ENCODE data around the gene B3GAT2. TPM values are rescaled to one million over a fixed set of nuclear protein-coding genes. Genes with fewer than 3 reads are reported as not detected.

Gene B3GAT2
- total and polyA plus RNA-seq, 2 experiments from 2014 or later = 0.17 to 0.82 TPM

DNA sequence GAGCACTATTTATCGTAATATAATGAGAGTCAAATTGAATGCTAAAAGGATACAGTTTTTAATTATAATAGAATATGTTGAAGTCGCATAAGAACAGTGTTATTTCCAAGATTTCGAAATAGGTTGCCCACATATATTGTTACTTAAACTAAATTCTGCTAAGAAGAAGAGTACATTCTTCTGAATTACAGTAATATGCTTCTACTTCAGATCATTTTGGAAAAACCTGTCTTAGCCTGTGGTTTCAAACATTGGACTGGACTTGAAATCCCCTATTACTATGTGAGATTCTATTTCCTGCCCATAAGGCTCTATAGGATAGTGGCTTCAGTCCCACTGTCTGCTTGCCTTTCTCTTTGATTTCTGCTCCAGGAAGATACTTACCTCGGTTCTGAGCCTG is 137.2 kb downstream of the B3GAT2 start:
- no peak for DNase-seq (ENCODE audit: low spot score)
- TF ChIP-seq EZH2 (IDR thresholded peaks at IDR 0.05; ENCODE audit: borderline replicate concordance) = no peak
- TF ChIP-seq EZH2phosphoT487 (IDR thresholded peaks at IDR 0.05; ENCODE audit: low read depth, severe bottlenecking, unreplicated experiment) = no peak
- TF ChIP-seq, protein P1, sequence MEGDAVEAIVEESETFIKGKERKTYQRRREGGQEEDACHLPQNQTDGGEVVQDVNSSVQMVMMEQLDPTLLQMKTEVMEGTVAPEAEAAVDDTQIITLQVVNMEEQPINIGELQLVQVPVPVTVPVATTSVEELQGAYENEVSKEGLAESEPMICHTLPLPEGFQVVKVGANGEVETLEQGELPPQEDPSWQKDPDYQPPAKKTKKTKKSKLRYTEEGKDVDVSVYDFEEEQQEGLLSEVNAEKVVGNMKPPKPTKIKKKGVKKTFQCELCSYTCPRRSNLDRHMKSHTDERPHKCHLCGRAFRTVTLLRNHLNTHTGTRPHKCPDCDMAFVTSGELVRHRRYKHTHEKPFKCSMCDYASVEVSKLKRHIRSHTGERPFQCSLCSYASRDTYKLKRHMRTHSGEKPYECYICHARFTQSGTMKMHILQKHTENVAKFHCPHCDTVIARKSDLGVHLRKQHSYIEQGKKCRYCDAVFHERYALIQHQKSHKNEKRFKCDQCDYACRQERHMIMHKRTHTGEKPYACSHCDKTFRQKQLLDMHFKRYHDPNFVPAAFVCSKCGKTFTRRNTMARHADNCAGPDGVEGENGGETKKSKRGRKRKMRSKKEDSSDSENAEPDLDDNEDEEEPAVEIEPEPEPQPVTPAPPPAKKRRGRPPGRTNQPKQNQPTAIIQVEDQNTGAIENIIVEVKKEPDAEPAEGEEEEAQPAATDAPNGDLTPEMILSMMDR (IDR thresholded peaks at IDR 0.05; ENCODE audit: poor library complexity) = no peak
- no peak overlapping the region for H3K4me3 ChIP-seq
- WGBS (ENCODE audit: low lambda C conversion rate, missing lambda C conversion rate) = 98% methylated on average over 4 of the region's 4 CpGs
- no peaks in the 10 kb centered on the region for H3K4me1 ChIP-seq (ENCODE audit: insufficient read depth)
- no peak overlapping the region for H3K27ac ChIP-seq
- H2AFZ ChIP-seq = no peak overlapping the region
- H3K79me2 ChIP-seq = no peaks in the 10 kb centered on the region
- H3K9me3 ChIP-seq (ENCODE audit: low read depth) = no peaks in the 10 kb centered on the region
- no peaks in the 10 kb centered on the region for H3K27me3 ChIP-seq
- H3K4me2 ChIP-seq = no peak overlapping the region
- H3K36me3 ChIP-seq (replicated peaks; ENCODE audit: insufficient read depth, low read depth) = no peaks in the 10 kb centered on the region
- H4K20me1 ChIP-seq (ENCODE audit: insufficient read depth, poor library complexity, severe bottlenecking) = no peaks in the 10 kb centered on the region
- H3K9me2 ChIP-seq (replicated peaks; ENCODE audit: insufficient read depth) = no peaks in the 10 kb centered on the region

DNA sequence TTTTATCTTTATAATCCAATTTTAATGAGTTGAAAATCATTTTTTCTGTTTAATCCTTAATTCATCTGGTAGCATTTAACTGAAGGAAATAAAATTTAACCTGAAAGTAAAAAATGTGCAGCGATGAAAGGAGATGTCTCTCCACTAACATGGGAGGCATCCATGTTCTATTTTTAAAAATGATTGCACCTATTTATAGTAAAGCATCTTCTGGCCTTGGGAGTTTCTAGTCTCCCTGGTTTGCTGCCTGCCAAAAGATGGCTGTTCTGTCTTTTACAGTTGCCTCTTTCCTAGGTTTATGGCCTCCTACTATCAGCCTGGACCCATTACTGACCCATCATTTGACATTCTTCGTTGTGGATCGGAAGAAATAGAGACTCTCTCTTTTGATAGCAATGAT is 143.0 kb downstream of the B3GAT2 start:
- no peak for TF ChIP-seq EZH2 (IDR thresholded peaks at IDR 0.05; ENCODE audit: borderline replicate concordance)
- no peak for TF ChIP-seq EZH2phosphoT487 (IDR thresholded peaks at IDR 0.05; ENCODE audit: low read depth, severe bottlenecking, unreplicated experiment)
- TF ChIP-seq, protein P1 (IDR thresholded peaks at IDR 0.05; ENCODE audit: poor library complexity) = no peak
- Histone ChIP-seq H3K9me2 (replicated peaks; ENCODE audit: insufficient read depth) (no peaks in the 10 kb centered on the region), H2AFZ (no peak overlapping the region), H3K27me3 (no peaks in the 10 kb centered on the region), H3K36me3 (replicated peaks; ENCODE audit: insufficient read depth, low read depth) (no peaks in the 10 kb centered on the region), H3K9me3 (ENCODE audit: low read depth) (no peaks in the 10 kb centered on the region), H3K4me1 (ENCODE audit: insufficient read depth) (no peaks in the 10 kb centered on the region), H3K4me2 (no peak overlapping the region), H3K27ac (no peak overlapping the region), H3K4me3 (no peak overlapping the region), H3K79me2 (no peaks in the 10 kb centered on the region), H4K20me1 (ENCODE audit: insufficient read depth, poor library complexity, severe bottlenecking) (no peaks in the 10 kb centered on the region)
- DNase-seq (ENCODE audit: low spot score) = no peak
- 84% methylated on average over 3 of the region's 3 CpGs for WGBS (ENCODE audit: low lambda C conversion rate, missing lambda C conversion rate)

DNA sequence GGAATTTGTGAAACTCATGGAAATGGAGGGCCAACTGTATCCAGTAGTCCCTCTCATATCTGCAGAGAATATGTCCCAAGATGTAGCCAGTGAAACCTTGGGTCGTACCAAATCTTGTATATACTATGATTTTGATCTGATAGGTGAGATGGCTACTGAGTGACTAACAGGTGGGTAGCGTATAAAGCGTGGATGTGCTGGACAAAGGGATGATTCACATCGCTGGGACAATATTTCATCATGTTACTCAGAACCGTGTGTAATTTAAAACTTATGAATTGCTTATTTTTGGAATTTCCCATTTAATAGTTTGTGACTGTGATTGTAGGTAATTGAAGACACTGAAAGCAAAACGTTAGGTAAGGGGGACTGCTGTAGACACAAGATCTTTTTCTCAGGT is 145.1 kb downstream of the B3GAT2 start:
- Histone ChIP-seq H3K9me2 (replicated peaks; ENCODE audit: insufficient read depth) (no peaks in the 10 kb centered on the region), H3K27ac (no peak overlapping the region), H3K9me3 (ENCODE audit: low read depth) (no peaks in the 10 kb centered on the region), H3K79me2 (no peaks in the 10 kb centered on the region), H3K4me1 (ENCODE audit: insufficient read depth) (no peaks in the 10 kb centered on the region), H3K36me3 (replicated peaks; ENCODE audit: insufficient read depth, low read depth) (no peaks in the 10 kb centered on the region), H4K20me1 (ENCODE audit: insufficient read depth, poor library complexity, severe bottlenecking) (no peaks in the 10 kb centered on the region), H3K27me3 (no peaks in the 10 kb centered on the region), H3K4me3 (no peak overlapping the region), H2AFZ (no peak overlapping the region), H3K4me2 (no peak overlapping the region)
- TF ChIP-seq, protein P1 (IDR thresholded peaks at IDR 0.05; ENCODE audit: poor library complexity) = no peak
- no peak for DNase-seq (ENCODE audit: low spot score)
- 92% methylated on average over 6 of the region's 6 CpGs for WGBS (ENCODE audit: low lambda C conversion rate, missing lambda C conversion rate)

Data from hepatocyte (in vitro differentiated cells).